ENCODE results near the gene SLC49A3. TPM values are rescaled to one million over a fixed set of nuclear protein-coding genes. Genes with fewer than 3 reads are reported as not detected.
A peak's percentile ranks its signal among the peaks of the same experiment; 100 is the strongest.

Gene SLC49A3
- total and polyA plus RNA-seq, 2 of the 13 experiments (the other 11 are each of a cell fraction or from before 2014, with no cell fraction given): 0.07 to 0.17 TPM

DNA sequence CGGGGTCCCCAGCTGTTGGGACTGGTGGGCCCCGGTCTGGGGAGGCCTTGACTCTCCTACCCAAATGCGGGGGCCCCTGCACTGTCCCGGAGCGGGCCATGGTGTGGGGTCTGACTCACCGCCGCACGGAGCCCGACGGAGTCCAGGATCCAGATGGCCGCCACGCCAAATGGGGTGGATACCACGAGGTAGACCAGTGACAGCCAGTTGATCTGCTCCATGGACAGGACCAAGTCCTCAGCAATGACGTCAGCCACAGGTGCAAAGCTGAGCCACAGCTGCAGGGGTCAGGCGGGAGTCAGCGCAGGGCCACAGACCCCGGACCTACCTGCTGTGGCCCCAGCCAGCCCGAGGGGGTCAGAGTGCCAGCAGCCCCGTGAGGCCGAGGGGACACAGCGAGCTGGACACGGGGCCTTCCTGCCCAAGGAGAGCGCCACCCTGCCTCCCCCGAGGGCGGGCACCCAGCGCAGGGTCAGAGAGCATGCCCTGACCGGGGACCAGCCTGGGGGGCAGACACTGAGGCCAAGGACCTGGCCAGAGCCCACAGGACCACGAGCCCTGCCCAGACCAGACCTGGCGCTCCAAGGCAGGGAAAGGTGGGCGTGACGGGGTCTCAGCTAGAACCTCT lies 2.4 kb downstream of the SLC49A3 start:
- no peak overlapping the region for H2AFZ ChIP-seq (ENCODE audit: low read length)
- H3K27me3 ChIP-seq (ENCODE audit: control insufficient read depth in 1 of 2, insufficient read depth in 2 of 2, low read length in 2 of 2): 0 out of 5 replicates have a peak, but pooled peaks cover 0 to 1% of the 10 kb centered on the region in 2 experiments
- POLR2A ChIA-PET: interaction anchor here (0.9 to 1.5 kb wide), 8 partner anchors 7 to 301 kb away, joined by 3 to 15 read pairs (median 5); partner anchors contain the start of genes ATP5ME, IDUA and MYL5
- 0 out of 2 replicates have a peak overlapping the region, but pooled peaks have one; percentile 67 for H3K9ac ChIP-seq (ENCODE audit: insufficient read depth, low read depth, low read length)
- H3K27ac ChIP-seq (ENCODE audit: extremely low read length, insufficient read depth, low read length): no peak overlapping the region
- no TSS peak for BruUV-seq (replicated peaks)
- DNase-seq (ENCODE audit: low spot score) (no peak), ATAC-seq (no peak; the same call in 2 of the 3 replicates), FAIRE-seq (no peak)
- H3K4me3 ChIP-seq (replicated peaks in 1 of 3; ENCODE audit: insufficient read depth in 1 of 3, low read depth in 2 of 3, low read length in 3 of 3): peak overlapping the region in 2 of 3 experiments; percentile 63 to 71; a peak in 3 of 6 replicates
- H3K79me2 ChIP-seq (ENCODE audit: insufficient read depth, low read length): no peaks in the 10 kb centered on the region
- H3K4me1 ChIP-seq (ENCODE audit: insufficient read depth, low read length): peaks cover 79% of the 10 kb centered on the region
- in situ Hi-C loops (cut with HindIII; ENCODE audit: extremely low pct_ligation_motif_present, low pct_unique_long_range_greater_than_20kb): no loop called here
- H3K9me3 ChIP-seq (ENCODE audit: low read length): no peaks in the 10 kb centered on the region
- H3K4me2 ChIP-seq (ENCODE audit: low read depth, low read length): peak overlapping the region; percentile 97
- 80% methylated on average over 5 of the region's 31 CpGs for WGBS (ENCODE audit: low lambda C conversion rate)
- no peaks in the 10 kb centered on the region for H4K20me1 ChIP-seq (ENCODE audit: insufficient read depth, low read length)
- H3K36me3 ChIP-seq (replicated peaks in 1 of 2; ENCODE audit: control insufficient read depth in 1 of 2, insufficient read depth in 2 of 2, low read length in 2 of 2): no peaks in the 10 kb centered on the region
- intact Hi-C loops (cut with micrococcal nuclease; ENCODE audit: unreplicated experiment): loop anchor here (2.0 to 5.0 kb wide), 2 partner anchors 18 to 36 kb away; partner anchors contain the start of gene PCGF3
- CTCF ChIA-PET (ENCODE audit: low intra/inter-chr PET ratio, low total read pairs): no interaction called here
- TF ChIP-seq, protein P1, sequence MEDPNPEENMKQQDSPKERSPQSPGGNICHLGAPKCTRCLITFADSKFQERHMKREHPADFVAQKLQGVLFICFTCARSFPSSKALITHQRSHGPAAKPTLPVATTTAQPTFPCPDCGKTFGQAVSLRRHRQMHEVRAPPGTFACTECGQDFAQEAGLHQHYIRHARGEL (CRISPR knock-in tag; IDR thresholded peaks at IDR 0.05): 0 out of 2 replicates have a peak, but pooled peaks have one; percentile 31
- TF ChIP-seq ATF7 (IDR thresholded peaks at IDR 0.05) (peak; percentile 87), ATF7 (CRISPR knock-in tag; IDR thresholded peaks at IDR 0.05) (no peak), ATRX (CRISPR knock-in tag; IDR thresholded peaks at IDR 0.05; ENCODE audit: borderline replicate concordance) (no peak), CREB1 (IDR thresholded peaks at IDR 0.05) (peak; percentile 88), CREB1 (CRISPR knock-in tag; IDR thresholded peaks at IDR 0.05) (no peak), AHR (CRISPR knock-in tag; IDR thresholded peaks at IDR 0.05) (peak; percentile 28; the same call in 1 of the 2 replicates), HDAC1 (CRISPR knock-in tag; IDR thresholded peaks at IDR 0.05) (no peak), NRL (CRISPR knock-in tag; IDR thresholded peaks at IDR 0.05; ENCODE audit: borderline replicate concordance) (peak; percentile 17; the same call in 1 of the 2 replicates), ATF7-NPFF (CRISPR knock-in tag; IDR thresholded peaks at IDR 0.05; ENCODE audit: low read depth) (0 out of 2 replicates have a peak, but pooled peaks have one; percentile 7)
- TF ChIP-seq, protein P2, sequence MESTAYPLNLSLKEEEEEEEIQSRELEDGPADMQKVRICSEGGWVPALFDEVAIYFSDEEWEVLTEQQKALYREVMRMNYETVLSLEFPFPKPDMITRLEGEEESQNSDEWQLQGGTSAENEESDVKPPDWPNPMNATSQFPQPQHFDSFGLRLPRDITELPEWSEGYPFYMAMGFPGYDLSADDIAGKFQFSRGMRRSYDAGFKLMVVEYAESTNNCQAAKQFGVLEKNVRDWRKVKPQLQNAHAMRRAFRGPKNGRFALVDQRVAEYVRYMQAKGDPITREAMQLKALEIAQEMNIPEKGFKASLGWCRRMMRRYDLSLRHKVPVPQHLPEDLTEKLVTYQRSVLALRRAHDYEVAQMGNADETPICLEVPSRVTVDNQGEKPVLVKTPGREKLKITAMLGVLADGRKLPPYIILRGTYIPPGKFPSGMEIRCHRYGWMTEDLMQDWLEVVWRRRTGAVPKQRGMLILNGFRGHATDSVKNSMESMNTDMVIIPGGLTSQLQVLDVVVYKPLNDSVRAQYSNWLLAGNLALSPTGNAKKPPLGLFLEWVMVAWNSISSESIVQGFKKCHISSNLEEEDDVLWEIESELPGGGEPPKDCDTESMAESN (CRISPR knock-in tag; conservative IDR thresholded peaks at IDR 0.05): 0 out of 2 replicates have a peak, but pooled peaks have one; percentile 1
- TF ChIP-seq, protein P3, sequence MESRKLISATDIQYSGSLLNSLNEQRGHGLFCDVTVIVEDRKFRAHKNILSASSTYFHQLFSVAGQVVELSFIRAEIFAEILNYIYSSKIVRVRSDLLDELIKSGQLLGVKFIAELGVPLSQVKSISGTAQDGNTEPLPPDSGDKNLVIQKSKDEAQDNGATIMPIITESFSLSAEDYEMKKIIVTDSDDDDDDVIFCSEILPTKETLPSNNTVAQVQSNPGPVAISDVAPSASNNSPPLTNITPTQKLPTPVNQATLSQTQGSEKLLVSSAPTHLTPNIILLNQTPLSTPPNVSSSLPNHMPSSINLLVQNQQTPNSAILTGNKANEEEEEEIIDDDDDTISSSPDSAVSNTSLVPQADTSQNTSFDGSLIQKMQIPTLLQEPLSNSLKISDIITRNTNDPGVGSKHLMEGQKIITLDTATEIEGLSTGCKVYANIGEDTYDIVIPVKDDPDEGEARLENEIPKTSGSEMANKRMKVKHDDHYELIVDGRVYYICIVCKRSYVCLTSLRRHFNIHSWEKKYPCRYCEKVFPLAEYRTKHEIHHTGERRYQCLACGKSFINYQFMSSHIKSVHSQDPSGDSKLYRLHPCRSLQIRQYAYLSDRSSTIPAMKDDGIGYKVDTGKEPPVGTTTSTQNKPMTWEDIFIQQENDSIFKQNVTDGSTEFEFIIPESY (CRISPR knock-in tag; IDR thresholded peaks at IDR 0.05): peak; percentile 8; the same call in 1 of the 2 replicates
- TF ChIP-seq, protein P4, sequence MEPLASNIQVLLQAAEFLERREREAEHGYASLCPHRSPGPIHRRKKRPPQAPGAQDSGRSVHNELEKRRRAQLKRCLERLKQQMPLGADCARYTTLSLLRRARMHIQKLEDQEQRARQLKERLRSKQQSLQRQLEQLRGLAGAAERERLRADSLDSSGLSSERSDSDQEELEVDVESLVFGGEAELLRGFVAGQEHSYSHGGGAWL (CRISPR knock-in tag; IDR thresholded peaks at IDR 0.05): 0 out of 2 replicates have a peak, but pooled peaks have one; percentile 17
- TF ChIP-seq, protein P5, sequence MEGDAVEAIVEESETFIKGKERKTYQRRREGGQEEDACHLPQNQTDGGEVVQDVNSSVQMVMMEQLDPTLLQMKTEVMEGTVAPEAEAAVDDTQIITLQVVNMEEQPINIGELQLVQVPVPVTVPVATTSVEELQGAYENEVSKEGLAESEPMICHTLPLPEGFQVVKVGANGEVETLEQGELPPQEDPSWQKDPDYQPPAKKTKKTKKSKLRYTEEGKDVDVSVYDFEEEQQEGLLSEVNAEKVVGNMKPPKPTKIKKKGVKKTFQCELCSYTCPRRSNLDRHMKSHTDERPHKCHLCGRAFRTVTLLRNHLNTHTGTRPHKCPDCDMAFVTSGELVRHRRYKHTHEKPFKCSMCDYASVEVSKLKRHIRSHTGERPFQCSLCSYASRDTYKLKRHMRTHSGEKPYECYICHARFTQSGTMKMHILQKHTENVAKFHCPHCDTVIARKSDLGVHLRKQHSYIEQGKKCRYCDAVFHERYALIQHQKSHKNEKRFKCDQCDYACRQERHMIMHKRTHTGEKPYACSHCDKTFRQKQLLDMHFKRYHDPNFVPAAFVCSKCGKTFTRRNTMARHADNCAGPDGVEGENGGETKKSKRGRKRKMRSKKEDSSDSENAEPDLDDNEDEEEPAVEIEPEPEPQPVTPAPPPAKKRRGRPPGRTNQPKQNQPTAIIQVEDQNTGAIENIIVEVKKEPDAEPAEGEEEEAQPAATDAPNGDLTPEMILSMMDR (CRISPR knock-in tag; IDR thresholded peaks at IDR 0.05): 0 out of 2 replicates have a peak, but pooled peaks have one; percentile 22
- TF ChIP-seq, protein P6, sequence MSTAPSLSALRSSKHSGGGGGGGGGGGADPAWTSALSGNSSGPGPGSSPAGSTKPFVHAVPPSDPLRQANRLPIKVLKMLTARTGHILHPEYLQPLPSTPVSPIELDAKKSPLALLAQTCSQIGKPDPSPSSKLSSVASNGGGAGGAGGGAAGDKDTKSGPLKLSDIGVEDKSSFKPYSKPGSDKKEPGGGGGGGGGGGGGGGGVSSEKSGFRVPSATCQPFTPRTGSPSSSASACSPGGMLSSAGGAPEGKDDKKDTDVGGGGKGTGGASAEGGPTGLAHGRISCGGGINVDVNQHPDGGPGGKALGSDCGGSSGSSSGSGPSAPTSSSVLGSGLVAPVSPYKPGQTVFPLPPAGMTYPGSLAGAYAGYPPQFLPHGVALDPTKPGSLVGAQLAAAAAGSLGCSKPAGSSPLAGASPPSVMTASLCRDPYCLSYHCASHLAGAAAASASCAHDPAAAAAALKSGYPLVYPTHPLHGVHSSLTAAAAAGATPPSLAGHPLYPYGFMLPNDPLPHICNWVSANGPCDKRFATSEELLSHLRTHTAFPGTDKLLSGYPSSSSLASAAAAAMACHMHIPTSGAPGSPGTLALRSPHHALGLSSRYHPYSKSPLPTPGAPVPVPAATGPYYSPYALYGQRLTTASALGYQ (CRISPR knock-in tag; IDR thresholded peaks at IDR 0.05): no peak
